GM19035 (cell line): ENCODE data around the gene SMIM38.
"Not testable (repeated sequence)": the region's sequence is repeated elsewhere in the genome, so short reads cannot be mapped to it uniquely, and the experiment has no call there.

Experiments
- ATAC-seq: cut with Tn5 transposase; IDR thresholded peaks from one replicate; pipeline ENCODE4 v1.9.1; 2021; ENCODE audit not compliant: unreplicated experiment

SMIM38 gene

GRCh38 chr11:69137151-69137844, 18.4 kb upstream of the SMIM38 start:
- ATAC-seq: no peak

DNA sequence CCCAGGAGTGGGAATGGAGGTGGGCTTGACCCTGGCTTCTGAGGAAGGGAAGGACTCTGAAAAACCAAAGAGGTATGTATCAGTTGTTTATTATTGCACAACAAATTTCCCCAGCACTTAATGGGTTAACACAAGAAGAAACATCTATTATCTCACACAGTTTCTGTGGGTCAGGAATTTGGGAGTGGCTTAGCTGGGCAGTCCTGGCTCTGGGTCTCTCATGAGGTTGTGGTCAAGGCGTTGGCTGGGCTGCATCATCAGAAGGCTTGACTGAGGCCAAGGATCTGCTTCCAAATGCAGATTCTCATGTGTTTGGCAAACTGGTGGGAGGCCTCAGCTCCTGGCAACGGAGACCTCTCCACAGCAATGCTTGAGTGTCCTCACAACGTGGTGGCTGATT, 17.5 kb upstream of the SMIM38 start:
- ATAC-seq: no peak

DNA sequence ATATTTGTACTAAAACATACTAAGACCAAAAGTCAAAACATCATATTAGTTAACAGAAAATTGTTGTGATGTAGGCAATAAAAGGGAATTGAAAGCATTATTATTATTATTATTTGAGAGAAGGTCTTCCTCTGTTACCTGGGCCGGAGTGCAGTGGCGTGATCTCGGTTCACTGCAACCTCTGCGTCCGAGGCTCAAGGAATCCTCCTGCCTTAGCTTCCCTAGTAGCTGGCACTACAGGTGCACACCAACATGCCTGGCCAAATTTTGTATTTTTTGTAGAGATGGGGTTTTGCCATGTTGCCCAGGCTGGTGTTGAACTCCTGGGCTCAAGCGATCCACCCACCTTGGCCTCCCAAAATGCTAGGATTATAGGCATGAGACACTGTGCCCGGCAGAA, 15.6 kb upstream of the SMIM38 start:
- ATAC-seq: not testable (repeated sequence)

DNA sequence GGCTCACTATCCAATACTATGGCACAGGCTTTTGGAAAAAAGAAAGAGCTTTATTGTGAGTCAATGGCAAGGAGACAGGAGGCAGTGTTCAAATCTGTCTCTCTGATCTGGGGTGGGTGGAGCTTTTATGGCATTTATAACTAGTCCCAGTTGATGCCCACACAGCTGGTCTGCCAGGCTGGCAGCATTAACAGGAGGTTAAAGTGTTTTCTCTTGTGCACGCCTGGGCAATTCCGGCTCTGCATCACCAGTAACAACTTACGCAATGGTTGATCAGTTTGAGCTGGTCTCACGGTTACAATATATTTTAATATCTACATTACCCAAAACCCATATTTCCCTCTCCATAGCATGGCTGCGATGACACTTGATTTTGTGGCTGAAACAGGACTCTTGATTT, 15.1 kb upstream of the SMIM38 start:
- no peak for ATAC-seq

DNA sequence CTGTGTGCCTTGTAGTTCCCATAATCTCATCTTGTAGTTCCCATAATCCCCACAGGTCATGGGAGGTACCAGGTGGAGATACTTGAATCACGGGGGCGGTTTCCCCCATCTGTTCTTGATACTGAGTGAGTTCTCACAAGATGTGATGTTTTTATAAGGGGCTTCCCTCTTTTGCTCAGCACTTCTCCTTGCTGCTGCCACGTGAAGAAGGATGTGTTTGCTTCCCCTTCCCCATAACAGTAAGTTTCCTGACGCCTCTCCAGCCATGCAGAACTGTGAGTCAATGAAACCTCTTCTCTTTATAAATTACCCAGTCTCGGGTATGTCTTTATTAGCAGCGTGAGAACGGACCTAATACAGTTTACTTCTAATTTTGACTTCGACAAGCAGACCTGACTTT, 14.0 kb upstream of the SMIM38 start:
- no peak for ATAC-seq

GRCh38 chr11:69142895-69143294, 12.8 kb upstream of the SMIM38 start:
- ATAC-seq: no peak

GRCh38 chr11:69144316-69145049, 11.3 kb upstream of the SMIM38 start:
- no peak for ATAC-seq

GRCh38 chr11:69145050-69145380, 10.7 kb upstream of the SMIM38 start:
- no peak for ATAC-seq

GRCh38 chr11:69148377-69148762, 7.4 kb upstream of the SMIM38 start:
- no peak for ATAC-seq

DNA sequence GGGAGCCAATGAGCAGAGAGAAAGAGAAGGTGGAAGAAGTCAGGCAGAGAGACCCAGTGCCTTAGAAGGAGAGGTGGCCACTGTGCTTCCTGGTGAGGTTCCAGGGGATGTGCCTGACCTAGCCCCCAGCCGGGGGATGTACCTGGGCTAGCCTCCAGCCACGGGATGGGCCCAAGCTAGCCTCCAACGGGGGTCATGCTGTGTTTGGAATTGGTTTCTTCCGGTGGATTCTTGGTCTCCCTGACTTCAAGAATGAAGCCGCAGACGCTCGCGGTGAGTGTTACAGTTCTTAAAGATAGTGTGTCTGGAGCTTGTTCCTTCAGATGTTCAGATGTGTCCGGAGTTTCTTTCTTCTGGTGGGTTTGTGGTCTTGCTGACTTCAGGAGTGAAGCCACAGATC, 6.9 kb upstream of the SMIM38 start:
- no peak for ATAC-seq

- not testable (repeated sequence) for ATAC-seq
Measured at GRCh38 chr11:69149338-69150045, 6.2 kb upstream of the SMIM38 start.

GRCh38 chr11:69150175-69150574, 5.6 kb upstream of the SMIM38 start:
- no peak for ATAC-seq

GRCh38 chr11:69151836-69152235, 3.9 kb upstream of the SMIM38 start:
- ATAC-seq: no peak

GRCh38 chr11:69152733-69153421, 2.9 kb upstream of the SMIM38 start:
- ATAC-seq: no peak

- ATAC-seq: no peak
Measured at GRCh38 chr11:69153661-69154060, 2.1 kb upstream of the SMIM38 start.

DNA sequence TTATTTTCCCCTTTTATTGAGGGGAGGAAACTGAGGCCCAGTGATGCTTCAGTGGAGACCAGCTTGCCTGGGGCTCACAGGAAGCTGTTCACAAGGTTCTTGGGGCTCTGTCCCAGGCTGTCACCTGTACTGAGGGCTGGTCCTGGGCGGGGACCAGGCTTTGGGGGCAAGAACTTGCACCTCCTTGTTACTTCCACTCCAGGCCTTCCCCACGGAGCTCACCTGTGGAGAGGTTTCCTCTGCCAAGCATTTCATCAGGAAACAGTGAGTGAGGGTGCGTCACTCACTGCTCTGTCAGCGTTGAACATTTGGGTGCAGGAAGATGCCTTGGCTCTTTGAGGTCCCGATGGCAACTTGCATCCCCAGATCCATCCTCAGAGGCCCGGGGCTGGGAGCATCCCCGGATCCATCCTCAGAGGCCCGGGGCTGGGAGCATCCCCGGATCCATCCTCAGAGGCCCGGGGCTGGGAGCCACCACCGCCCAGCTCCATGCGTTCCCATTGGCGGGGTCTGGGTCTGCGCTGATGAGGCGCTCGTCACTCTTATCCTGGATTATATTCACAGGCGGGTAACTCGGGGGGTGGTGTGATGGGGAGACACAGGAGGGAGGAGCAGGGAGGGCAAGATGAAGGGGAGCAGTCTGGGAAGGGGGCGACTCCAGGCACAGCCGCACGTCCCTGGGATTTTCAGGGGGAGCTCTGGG, 1.4 kb upstream of the SMIM38 start:
- no peak for ATAC-seq

- no peak for ATAC-seq
Measured at GRCh38 chr11:69154938-69155301, 815 bp upstream of the SMIM38 start.

DNA sequence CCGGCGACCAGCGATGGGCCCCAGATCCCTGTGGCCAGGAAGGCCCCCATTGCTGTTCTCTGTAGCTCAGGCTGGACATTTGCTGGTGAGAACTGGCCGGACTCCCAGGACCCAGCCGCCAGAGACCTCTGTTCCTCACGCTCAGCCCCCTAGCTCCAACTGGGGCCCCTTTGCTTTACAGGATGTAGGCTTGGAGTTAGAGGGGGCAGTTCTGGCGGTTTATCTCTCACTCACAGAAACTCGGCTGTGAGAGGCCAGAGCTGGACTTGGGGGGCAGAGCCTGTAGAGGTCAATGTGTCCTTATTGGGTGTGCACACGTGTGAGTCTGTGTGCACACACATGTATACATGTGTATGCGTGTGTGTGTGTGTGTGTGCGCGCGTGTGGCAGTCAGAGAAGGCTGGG, 502 bp downstream of the SMIM38 start:
- ATAC-seq: no peak

- ATAC-seq: no peak
Measured at GRCh38 chr11:69156673-69157155, 979 bp downstream of the SMIM38 start.

GRCh38 chr11:69157156-69157821, 1.6 kb downstream of the SMIM38 start:
- ATAC-seq: no peak
